ENCODE results near the gene SUN1.

The SUN1 gene

DNA sequence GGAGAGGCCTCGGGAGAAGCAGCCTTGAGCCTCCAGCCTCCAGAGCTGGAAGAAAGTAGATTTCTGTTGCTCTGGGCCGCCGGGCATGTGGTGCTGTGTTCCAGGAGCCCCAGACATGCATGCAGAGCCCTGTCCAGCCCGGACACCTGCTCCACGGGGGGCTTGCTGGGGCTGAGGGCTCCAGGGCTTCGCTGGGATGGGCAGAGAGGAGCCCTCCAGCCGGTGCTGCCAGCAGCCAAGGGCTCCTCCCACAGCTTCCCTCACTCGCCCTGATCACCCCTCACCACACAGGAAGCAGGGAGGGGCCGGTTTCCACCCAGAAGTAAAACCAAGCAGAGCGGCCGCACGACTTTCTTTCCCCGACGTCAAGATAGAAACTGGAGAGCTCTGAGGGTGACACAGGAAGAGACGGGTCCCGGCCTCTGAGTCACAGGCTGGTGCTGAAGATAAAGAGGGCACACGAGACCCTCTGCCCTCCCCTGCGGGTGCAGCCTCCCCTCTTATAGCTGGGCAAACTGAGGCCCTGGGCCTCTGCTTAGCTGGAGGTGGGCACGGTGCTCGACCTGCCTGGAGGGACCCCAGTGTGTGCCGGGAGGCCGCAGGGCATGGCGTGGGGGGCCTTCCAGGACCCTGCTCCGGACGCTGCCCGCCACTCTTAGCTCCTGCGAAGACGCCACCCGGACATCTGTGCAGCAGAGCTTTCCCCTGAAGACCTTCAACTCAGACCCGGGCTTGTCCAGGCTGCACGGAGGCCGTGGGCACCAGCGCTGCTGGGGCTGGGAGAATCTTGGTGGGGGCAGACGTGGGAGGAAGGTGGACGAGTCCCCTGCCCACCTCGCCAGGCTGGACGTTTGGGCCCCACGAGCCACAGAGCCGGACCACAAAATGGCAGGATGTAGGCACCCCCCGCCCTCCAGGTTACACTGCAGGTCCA is 91.1 kb downstream of the SUN1 start:
- DNase-seq = peak; percentile 91

DNA sequence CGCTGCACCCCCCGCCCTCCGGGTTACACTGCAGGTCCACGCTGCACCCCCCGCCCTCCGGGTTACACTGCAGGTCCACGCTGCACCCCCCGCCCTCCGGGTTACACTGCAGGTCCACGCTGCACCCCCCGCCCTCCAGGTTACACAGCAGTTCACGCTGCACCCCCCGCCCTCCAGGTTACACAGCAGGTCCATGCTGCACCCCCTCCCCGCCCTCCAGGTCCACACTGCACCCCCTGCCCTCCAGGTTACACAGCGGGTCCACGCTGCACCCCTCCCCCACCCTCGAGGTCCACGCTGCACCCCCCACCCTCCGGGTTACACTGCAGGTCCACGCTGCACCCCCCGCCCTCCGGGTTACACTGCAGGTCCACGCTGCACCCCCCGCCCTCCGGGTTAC is 91.8 kb downstream of the SUN1 start:
- DNase-seq = peak; percentile 3
